Esophagus squamous epithelium (tissue), 5 donors: ENCODE measurements around the gene LRP1B. TPM values are rescaled to one million over a fixed set of nuclear protein-coding genes. Genes with fewer than 3 reads are reported as not detected.

Experiments
- DNase-seq: peaks from one replicate; lab custom pipeline; 2025; lab: John Stamatoyannopoulos, UW
- H3K27ac ChIP-seq, 4 donors: fragments of 200-600 bp; sonication (generic); one replicate each; pipeline ENCODE4 v1.5.1; 2016 to 2019; ENCODE audit warnings: mild to moderate bottlenecking in 1 of 4
- H3K27me3 ChIP-seq, 4 donors: fragments of 200-600 bp; sonication (generic); 1 replicate in 3 of 4; 2 replicates in 1 of 4; pipeline versions ENCODE4 v1.5.1 to v1.6.0; 2017 to 2021; ENCODE audit warnings: antibody characterized with exemption in 1 of 4
- H3K36me3 ChIP-seq, 3 donors: fragments of 200-600 bp; sonication (generic); one replicate each; pipeline ENCODE4 v1.5.1; 2016 to 2019
- H3K4me1 ChIP-seq, 3 donors: fragments of 200-600 bp; sonication (generic); one replicate each; pipeline ENCODE4 v1.5.1; 2017 to 2019
- H3K4me3 ChIP-seq, 4 donors: fragments of 200-600 bp; sonication (generic); 1 replicate in 3 of 4; 2 replicates in 1 of 4; pipeline ENCODE4 v1.5.1; 2016 to 2019; ENCODE audit warnings: mild to moderate bottlenecking in 2 of 4, moderate library complexity in 1 of 4
- H3K9me3 ChIP-seq, 3 donors: fragments of 200-600 bp; sonication (generic); one replicate each; pipeline ENCODE4 v1.5.1; 2016 to 2019
- CTCF ChIP-seq, 6 experiments: fragments of 450-650 bp in 4 of 6; fragments of 200-600 bp in 2 of 6; sonication (generic) in 2 of 6; IDR thresholded peaks; one replicate each; pipeline ENCODE4 v1.5.1; 2016 to 2019; ENCODE audit warnings: antibody characterized with exemption in 6 of 6, mild to moderate bottlenecking in 4 of 6, moderate library complexity in 4 of 6
- POLR2A ChIP-seq, 4 donors: fragments of 450-650 bp; IDR thresholded peaks; one replicate each; pipeline ENCODE4 v1.6.1; 2017; ENCODE audit warnings: antibody characterized with exemption in 4 of 4, mild to moderate bottlenecking in 4 of 4, moderate library complexity in 3 of 4
- WGBS, 2 donors: methylation state at CpG; one replicate each; pipeline ENCODE4 v1.1.5; 2018; 5-methylcytosine and 5-hydroxymethylcytosine counted together
- intact Hi-C: fragments of 100-400 bp; cut with DNase I; formaldehyde crosslinking; loops from one replicate; pipeline ENCODE4 v1.15.0; 2022
- total RNA-seq, 4 donors: library from RNA; depleted of rRNA; stranded (reverse); fragments of >200 nt; gene quantifications; one replicate each; pipeline ENCODE4 v1.1.0, GENCODE V29; 2016
- donor health status: DM: yes; HTN: yes; CAD: no.

Gene LRP1B
- total RNA-seq, 4 donors from 2014 or later = 0.04 to 1.1 (median 0.23) TPM

GRCh38 chr2:141932261-141932660 lies 198.6 kb downstream of the LRP1B start:
- Histone ChIP-seq H3K4me3 (no peak overlapping the region), H3K4me1 (no peaks in the 10 kb centered on the region), H3K27ac (no peak overlapping the region), H3K27me3 (no peaks in the 10 kb centered on the region), H3K9me3 (no peaks in the 10 kb centered on the region), H3K36me3 (no peaks in the 10 kb centered on the region)
- intact Hi-C loops = no loop called here
- WGBS, 2 donors = 79 to 80% methylated on average over 2 of the region's 2 CpGs
- no peak for TF ChIP-seq POLR2A (IDR thresholded peaks at IDR 0.05)
- TF ChIP-seq CTCF (IDR thresholded peaks at IDR 0.05) = no peak
- DNase-seq = no peak

GRCh38 chr2:141931797-141932196 lies 199.0 kb downstream of the LRP1B start:
- Histone ChIP-seq H3K4me1 (no peaks in the 10 kb centered on the region), H3K4me3 (no peak overlapping the region), H3K27ac (no peak overlapping the region), H3K36me3 (no peaks in the 10 kb centered on the region), H3K9me3 (no peaks in the 10 kb centered on the region), H3K27me3 (no peaks in the 10 kb centered on the region)
- intact Hi-C loops = no loop called here
- DNase-seq = no peak
- TF ChIP-seq CTCF (IDR thresholded peaks at IDR 0.05) (no peak), POLR2A (IDR thresholded peaks at IDR 0.05) (no peak)
- WGBS, 2 donors = 58 to 78% methylated on average over 3 of the region's 3 CpGs

- Histone ChIP-seq H3K9me3 (no peaks in the 10 kb centered on the region), H3K27ac (no peak overlapping the region), H3K27me3 (no peaks in the 10 kb centered on the region), H3K4me1 (no peaks in the 10 kb centered on the region), H3K36me3 (no peaks in the 10 kb centered on the region), H3K4me3 (no peak overlapping the region)
- TF ChIP-seq POLR2A (IDR thresholded peaks at IDR 0.05) = no peak
- no peak for TF ChIP-seq CTCF (IDR thresholded peaks at IDR 0.05)
- intact Hi-C loops = no loop called here
- no peak for DNase-seq
Measured at GRCh38 chr2:141930803-141931202, 200.0 kb downstream of the LRP1B start.

GRCh38 chr2:141929331-141930252 lies 201.2 kb downstream of the LRP1B start:
- 71 to 75% methylated on average over 8 of the region's 8 CpGs for WGBS, 2 donors
- intact Hi-C loops = no loop called here
- Histone ChIP-seq H3K27me3 (no peaks in the 10 kb centered on the region), H3K36me3 (no peaks in the 10 kb centered on the region), H3K27ac (no peak overlapping the region), H3K9me3 (no peaks in the 10 kb centered on the region), H3K4me1 (no peaks in the 10 kb centered on the region), H3K4me3 (no peak overlapping the region)
- DNase-seq = no peak
- TF ChIP-seq CTCF (IDR thresholded peaks at IDR 0.05) (no peak), POLR2A (IDR thresholded peaks at IDR 0.05) (no peak)

GRCh38 chr2:141928476-141928875 lies 202.3 kb downstream of the LRP1B start:
- H3K27ac ChIP-seq = no peak overlapping the region
- no peak for TF ChIP-seq CTCF (IDR thresholded peaks at IDR 0.05)
- no peak for TF ChIP-seq POLR2A (IDR thresholded peaks at IDR 0.05)

More at GRCh38 chr2:141928476-141928875, 202.3 kb downstream of the LRP1B start:
- H3K9me3 ChIP-seq = no peaks in the 10 kb centered on the region
- H3K4me1 ChIP-seq = no peaks in the 10 kb centered on the region
- no peaks in the 10 kb centered on the region for H3K36me3 ChIP-seq
- intact Hi-C loops = no loop called here
- no peak for DNase-seq
- H3K27me3 ChIP-seq = no peaks in the 10 kb centered on the region
- H3K4me3 ChIP-seq = no peak overlapping the region
